Natural killer cell treated with Interleukin-12 subunit alpha and Interleukin-12 subunit beta and Interleukin-15 and Interleukin-18, amount 100 ng/mL, for 72 hours (primary cell): ENCODE measurements around the gene RNF41. TPM values are rescaled to one million over a fixed set of nuclear protein-coding genes. Genes with fewer than 3 reads are reported as not detected.
A peak's percentile ranks its signal among the peaks of the same experiment; 100 is the strongest.

Experiments used
- ATAC-seq, 2 donors: fragments of 150-1000 bp; cut with Tn5 transposase in 1 of 2; sonication (Bioruptor Pico), chemical (Tn5 transposase) in 1 of 2; 2 replicates each; pipeline ENCODE4 v1.10.0; 2021
- DNase-seq: peaks from one replicate; pipeline ENCODE4 v3.0.0; 2022; ENCODE audit warnings: low spot score
- H3K27ac Mint-ChIP-seq, 2 donors: 1 replicate in 1 of 2; 2 replicates in 1 of 2; pipeline ENCODE4 v1.8.0; 2022; ENCODE audit warnings: mixed read lengths in 2 of 2, mild to moderate bottlenecking in 1 of 2, moderate library complexity in 1 of 2
- H3K27me3 Mint-ChIP-seq, 2 donors: 1 replicate in 1 of 2; 2 replicates in 1 of 2; pipeline ENCODE4 v1.8.0; 2022; ENCODE audit warnings: mixed read lengths in 2 of 2
- H3K36me3 Mint-ChIP-seq: one replicate; pipeline ENCODE4 v1.8.0; 2022; ENCODE audit warnings: mixed read lengths
- H3K4me1 Mint-ChIP-seq, 2 donors: 1 replicate in 1 of 2; 2 replicates in 1 of 2; pipeline ENCODE4 v1.8.0; 2022; ENCODE audit warnings: low read depth in 2 of 2, mixed read lengths in 2 of 2, mild to moderate bottlenecking in 1 of 2
- H3K4me3 Mint-ChIP-seq: one replicate; pipeline ENCODE4 v1.8.0; 2022; ENCODE audit warnings: mixed read lengths
- H3K9me3 Mint-ChIP-seq: 2 replicates; pipeline ENCODE4 v1.8.0; 2022; ENCODE audit warnings: mixed read lengths
- total RNA-seq, 2 donors: library from RNA; stranded (reverse); gene quantifications; one replicate each; pipeline ENCODE4 v1.2.3, GENCODE V29; 2022

RNF41 gene
- total RNA-seq, 2 donors from 2014 or later, result 34.1 to 48.8 TPM

DNA sequence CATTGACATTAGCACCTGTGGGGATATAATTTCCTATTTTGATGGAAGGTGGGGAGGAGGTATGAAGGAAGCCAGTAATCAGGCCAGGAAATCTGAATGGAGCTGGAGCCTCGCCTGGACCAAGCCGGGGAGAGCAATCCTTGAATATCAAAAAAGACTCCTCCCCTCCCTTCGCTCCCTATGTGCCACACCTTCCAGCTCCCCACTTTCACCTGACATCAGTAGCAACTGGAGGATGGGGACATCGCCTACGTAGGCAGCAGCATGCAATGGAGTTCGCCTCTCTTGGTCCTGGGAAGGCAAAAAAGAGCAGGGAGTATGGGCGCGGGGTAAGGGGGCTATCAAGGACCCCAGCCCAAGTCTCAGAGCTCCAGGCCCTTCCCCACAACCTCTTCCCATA lies 35.3 kb upstream of the RNF41 start:
- DNase-seq (no peak), ATAC-seq (no peak)
- H3K9me3 Mint-ChIP-seq, result no peaks in the 10 kb centered on the region
- H3K36me3 Mint-ChIP-seq, result peaks cover 14% of the 10 kb centered on the region
- H3K4me3 Mint-ChIP-seq, result peak overlapping the region; percentile 80
- H3K4me1 Mint-ChIP-seq, result peaks cover 15 to 17% of the 10 kb centered on the region in 2 donors
- no peaks in the 10 kb centered on the region for H3K27me3 Mint-ChIP-seq
- H3K27ac Mint-ChIP-seq, result peak overlapping the region; percentile 16 to 65

DNA sequence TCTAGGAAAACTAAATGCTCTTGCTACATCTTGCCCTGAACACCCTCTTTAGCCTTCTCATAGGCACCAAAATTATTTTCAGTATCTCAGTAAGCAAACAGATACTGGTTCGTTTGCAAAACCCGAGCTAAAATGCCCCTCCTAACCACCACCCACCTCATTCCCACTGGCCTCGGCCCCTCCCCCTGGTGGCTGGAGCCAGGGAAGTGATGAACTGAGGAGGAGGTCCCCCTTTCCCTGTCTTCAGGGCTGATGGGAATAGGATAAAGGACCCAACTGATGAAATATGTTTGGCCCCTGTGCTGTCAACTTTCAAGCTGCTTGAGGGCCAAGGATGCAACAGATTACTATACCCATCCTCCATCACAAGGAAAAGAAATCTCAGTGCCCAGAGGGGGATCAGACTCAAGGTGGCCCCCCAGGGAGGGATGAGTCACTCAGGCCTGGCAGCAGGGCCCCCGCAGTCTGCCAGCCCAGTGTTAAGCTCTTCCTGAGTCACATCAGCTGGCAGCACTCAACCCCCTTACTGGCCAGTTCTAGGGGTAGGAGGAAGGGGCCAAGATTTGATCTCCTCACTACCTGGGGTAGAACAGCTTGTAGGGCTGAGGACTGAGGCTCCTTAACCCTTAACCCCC lies 34.7 kb upstream of the RNF41 start:
- H3K36me3 Mint-ChIP-seq, result peaks cover 14% of the 10 kb centered on the region

DNA sequence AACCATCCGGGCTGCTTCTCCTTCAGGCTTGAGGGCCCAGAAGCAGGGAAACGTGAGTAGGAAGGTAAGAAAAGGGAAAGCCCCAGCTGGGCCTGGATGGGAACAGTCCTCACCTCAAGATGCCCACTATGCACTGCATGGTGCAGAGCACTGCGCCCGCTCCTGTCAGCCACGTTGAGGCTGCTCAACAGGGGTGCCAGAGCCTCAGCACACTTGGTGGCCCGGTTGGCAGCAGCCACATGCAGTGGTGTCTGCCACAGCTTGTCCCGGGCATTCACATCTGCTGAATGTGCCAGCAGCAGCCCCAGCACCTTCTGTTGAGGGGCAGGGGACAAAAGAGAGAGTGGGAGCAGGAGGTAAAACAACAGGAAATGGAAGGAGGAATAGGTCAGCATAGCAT lies 33.9 kb upstream of the RNF41 start:
- H3K27ac Mint-ChIP-seq, result peak overlapping the region in 1 of 2 donors; percentile 16
- H3K36me3 Mint-ChIP-seq, result peaks cover 14% of the 10 kb centered on the region
- H3K27me3 Mint-ChIP-seq, result no peaks in the 10 kb centered on the region
- DNase-seq, result no peak
- H3K9me3 Mint-ChIP-seq, result no peaks in the 10 kb centered on the region
- no peak overlapping the region for H3K4me3 Mint-ChIP-seq
- no peak for ATAC-seq
- peaks cover 15 to 17% of the 10 kb centered on the region in 2 donors for H3K4me1 Mint-ChIP-seq

More for the DNA sequence above, 34.7 kb upstream of the RNF41 start:
- H3K27me3 Mint-ChIP-seq, result no peaks in the 10 kb centered on the region
- ATAC-seq (no peak), DNase-seq (no peak)
- H3K4me3 Mint-ChIP-seq, result peak overlapping the region; percentile 80
- H3K9me3 Mint-ChIP-seq, result no peaks in the 10 kb centered on the region
- peak overlapping the region; percentile 16 to 65 for H3K27ac Mint-ChIP-seq
- H3K4me1 Mint-ChIP-seq, result peaks cover 15 to 17% of the 10 kb centered on the region in 2 donors

DNA sequence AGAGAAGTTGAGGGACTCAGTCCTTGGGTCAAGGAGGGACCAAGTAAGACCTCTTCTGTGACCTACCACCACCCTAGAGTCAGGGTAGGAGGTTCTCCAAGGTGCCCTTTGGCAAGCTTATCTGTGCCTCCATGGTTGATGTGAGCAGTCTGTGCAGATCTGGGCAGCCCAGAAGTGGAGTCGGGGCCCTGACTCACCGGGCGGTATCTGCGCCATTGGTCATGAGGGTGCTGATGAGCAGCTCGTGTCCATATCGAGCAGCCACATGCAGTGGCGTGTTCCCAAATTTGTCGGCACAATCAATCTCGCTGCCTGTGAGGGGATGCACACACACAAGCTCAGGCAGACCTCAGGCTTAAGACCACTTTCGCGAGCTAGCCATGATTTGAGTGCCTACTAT lies 31.4 kb upstream of the RNF41 start:
- H3K27me3 Mint-ChIP-seq, result no peaks in the 10 kb centered on the region
- no peak overlapping the region for H3K4me3 Mint-ChIP-seq
- no peaks in the 10 kb centered on the region for H3K9me3 Mint-ChIP-seq
- peaks cover 14% of the 10 kb centered on the region for H3K36me3 Mint-ChIP-seq
- no peak for DNase-seq
- H3K27ac Mint-ChIP-seq, result no peak overlapping the region
- H3K4me1 Mint-ChIP-seq, result peaks cover 7 to 11% of the 10 kb centered on the region in 2 donors
- no peak for ATAC-seq

DNA sequence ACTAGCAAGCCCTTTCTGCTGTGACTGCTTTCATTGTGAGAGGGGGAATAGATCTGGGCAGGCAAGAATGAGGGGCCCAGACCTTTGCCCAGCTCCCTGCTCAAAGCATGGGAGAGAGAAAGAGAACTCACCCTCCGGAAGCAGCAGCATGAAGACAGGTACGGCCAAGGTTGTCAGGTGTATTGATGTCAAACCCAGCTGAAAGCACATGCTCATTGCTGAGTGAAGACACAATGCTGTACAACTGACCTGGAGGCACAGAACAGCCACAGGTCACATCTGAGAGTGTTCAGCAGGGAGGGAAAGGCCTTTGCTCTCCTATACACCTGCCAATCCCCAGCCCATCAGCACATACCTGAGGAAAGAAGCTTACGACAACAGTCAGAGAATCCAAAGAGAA lies 30.9 kb upstream of the RNF41 start:
- Mint-ChIP-seq H3K4me3 (no peak overlapping the region), H3K36me3 (peaks cover 14% of the 10 kb centered on the region), H3K9me3 (no peaks in the 10 kb centered on the region), H3K4me1 (peaks cover 7 to 11% of the 10 kb centered on the region in 2 donors), H3K27me3 (no peaks in the 10 kb centered on the region), H3K27ac (no peak overlapping the region)
- no peak for ATAC-seq
- no peak for DNase-seq

DNA sequence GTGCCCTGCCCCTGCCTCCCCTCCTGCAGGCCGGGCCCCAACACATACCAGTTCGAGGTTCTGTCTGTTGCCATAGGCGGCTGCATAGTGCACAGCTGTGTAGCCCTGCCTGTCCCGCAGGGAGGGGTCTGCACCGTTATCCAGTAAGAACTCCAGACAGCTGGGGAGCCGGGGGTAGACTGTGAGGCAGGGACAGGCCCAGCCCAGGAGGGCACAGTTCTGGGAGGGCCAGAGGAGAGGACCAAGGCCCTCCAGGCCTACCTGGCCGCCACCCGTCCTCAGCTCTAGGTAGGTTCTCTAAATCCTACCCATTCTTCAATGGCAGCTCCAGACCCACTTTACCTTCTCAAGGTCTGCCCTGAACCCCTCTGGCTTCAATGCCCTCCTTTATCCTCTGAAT lies 27.0 kb upstream of the RNF41 start:
- H3K9me3 Mint-ChIP-seq, result no peaks in the 10 kb centered on the region
- no peak overlapping the region for H3K4me3 Mint-ChIP-seq
- H3K36me3 Mint-ChIP-seq, result peaks cover 6% of the 10 kb centered on the region
- H3K27ac Mint-ChIP-seq, result no peak overlapping the region
- DNase-seq, result no peak
- H3K4me1 Mint-ChIP-seq, result peaks cover 0 to 3% of the 10 kb centered on the region in 2 donors
- ATAC-seq, result no peak
- no peaks in the 10 kb centered on the region for H3K27me3 Mint-ChIP-seq

DNA sequence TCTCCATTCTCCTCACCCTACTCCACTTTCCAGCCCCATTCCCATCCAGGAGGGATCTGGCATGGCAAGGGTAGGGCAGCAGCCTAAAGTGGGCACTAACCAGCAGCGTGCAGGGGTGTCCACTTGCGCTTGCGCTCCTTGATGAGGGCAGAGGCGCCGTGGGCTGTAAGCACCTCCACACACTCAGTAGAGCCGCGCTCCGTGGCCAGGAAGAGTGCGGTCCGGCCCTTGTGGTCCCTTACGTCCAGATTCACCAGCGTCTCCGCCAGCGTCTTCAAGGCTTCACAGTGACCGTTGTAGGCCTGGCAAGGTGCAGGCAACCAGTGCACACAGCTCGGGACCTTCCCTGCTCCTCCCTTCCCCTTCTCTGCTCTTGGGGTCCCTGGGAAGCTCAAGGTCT lies 26.2 kb upstream of the RNF41 start:
- DNase-seq, result no peak
- no peaks in the 10 kb centered on the region for H3K27me3 Mint-ChIP-seq
- H3K9me3 Mint-ChIP-seq, result no peaks in the 10 kb centered on the region
- no peak overlapping the region for H3K4me3 Mint-ChIP-seq
- peaks cover 0 to 3% of the 10 kb centered on the region in 2 donors for H3K4me1 Mint-ChIP-seq
- ATAC-seq, result peak in 1 of 2 donors; percentile 26
- no peak overlapping the region for H3K27ac Mint-ChIP-seq
- H3K36me3 Mint-ChIP-seq, result peaks cover 6% of the 10 kb centered on the region

DNA sequence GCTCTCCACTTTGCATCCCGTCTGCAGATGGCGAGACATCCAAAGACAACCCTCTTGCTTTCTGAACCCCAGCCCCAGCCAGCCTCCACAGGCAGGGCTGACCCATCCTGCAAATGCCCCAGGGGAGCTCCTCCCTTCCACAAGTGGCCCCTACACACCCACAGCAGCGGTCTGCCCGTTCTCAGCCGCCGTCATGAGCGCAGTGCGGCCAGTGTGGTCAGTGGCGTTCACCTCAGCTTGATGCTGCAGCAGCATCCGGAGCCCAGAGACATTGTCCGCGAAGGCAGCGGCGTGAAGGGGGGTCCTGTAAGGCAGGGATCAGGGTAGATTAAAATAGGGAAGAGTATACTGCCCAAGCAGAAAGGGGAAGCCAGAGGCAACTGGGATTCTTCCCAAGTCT lies 22.8 kb upstream of the RNF41 start:
- no peak overlapping the region for H3K27ac Mint-ChIP-seq
- H3K4me1 Mint-ChIP-seq, result peaks cover 0 to 8% of the 10 kb centered on the region in 2 donors
- DNase-seq (no peak), ATAC-seq (no peak)
- no peaks in the 10 kb centered on the region for H3K27me3 Mint-ChIP-seq
- no peaks in the 10 kb centered on the region for H3K9me3 Mint-ChIP-seq
- peaks cover 6% of the 10 kb centered on the region for H3K36me3 Mint-ChIP-seq
- H3K4me3 Mint-ChIP-seq, result no peak overlapping the region

DNA sequence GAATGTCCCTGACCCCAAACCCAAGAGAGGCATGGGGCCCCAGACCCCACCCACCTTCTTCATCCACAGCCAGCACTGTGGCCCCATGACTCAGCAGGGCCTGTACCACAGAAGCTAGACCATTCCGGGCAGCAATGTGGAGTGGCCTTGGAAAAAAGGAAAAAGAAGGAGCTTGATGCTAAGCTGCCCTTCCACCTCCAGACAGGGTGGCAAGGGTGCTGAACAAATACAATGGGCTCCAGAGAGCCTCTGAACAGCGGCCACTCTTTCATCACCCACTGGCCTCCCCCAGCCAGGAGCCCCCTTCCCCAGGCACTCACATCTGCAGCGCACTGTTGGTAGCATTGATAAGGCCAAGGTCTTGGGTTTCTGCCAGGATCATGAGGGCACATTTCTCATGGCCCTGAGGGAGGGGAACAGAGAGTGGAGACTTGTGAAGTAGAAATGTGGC lies 22.0 kb upstream of the RNF41 start:
- Mint-ChIP-seq H3K36me3 (peaks cover 6% of the 10 kb centered on the region), H3K9me3 (no peaks in the 10 kb centered on the region), H3K27me3 (no peaks in the 10 kb centered on the region), H3K4me1 (peaks cover 0 to 8% of the 10 kb centered on the region in 2 donors), H3K4me3 (no peak overlapping the region), H3K27ac (no peak overlapping the region)
- no peak for ATAC-seq
- no peak for DNase-seq

DNA sequence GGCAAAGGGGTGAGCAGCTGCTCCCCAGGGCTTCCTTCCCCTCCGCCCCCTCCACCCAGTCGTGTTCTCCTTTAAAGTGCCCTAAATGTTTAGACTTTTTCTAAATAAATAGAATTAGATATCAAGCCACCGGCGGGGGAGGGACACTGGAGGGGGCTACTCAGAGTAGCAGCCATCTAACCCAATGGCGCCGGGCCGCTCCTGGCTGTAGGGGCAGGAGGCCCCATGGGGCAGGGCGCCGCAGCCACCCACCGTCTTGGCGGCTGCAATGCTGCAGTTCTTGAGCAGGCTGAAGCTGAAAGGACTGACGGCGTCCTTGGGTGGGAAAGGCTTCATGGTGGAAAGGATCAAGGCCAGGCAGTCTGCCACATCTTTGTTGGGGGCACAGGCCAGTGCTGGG lies 21.3 kb upstream of the RNF41 start:
- H3K36me3 Mint-ChIP-seq, result peaks cover 6% of the 10 kb centered on the region
- no peaks in the 10 kb centered on the region for H3K9me3 Mint-ChIP-seq
- ATAC-seq (no peak), DNase-seq (no peak)
- no peaks in the 10 kb centered on the region for H3K27me3 Mint-ChIP-seq
- no peak overlapping the region for H3K4me3 Mint-ChIP-seq
- H3K4me1 Mint-ChIP-seq, result peaks cover 0 to 8% of the 10 kb centered on the region in 2 donors
- H3K27ac Mint-ChIP-seq, result no peak overlapping the region

DNA sequence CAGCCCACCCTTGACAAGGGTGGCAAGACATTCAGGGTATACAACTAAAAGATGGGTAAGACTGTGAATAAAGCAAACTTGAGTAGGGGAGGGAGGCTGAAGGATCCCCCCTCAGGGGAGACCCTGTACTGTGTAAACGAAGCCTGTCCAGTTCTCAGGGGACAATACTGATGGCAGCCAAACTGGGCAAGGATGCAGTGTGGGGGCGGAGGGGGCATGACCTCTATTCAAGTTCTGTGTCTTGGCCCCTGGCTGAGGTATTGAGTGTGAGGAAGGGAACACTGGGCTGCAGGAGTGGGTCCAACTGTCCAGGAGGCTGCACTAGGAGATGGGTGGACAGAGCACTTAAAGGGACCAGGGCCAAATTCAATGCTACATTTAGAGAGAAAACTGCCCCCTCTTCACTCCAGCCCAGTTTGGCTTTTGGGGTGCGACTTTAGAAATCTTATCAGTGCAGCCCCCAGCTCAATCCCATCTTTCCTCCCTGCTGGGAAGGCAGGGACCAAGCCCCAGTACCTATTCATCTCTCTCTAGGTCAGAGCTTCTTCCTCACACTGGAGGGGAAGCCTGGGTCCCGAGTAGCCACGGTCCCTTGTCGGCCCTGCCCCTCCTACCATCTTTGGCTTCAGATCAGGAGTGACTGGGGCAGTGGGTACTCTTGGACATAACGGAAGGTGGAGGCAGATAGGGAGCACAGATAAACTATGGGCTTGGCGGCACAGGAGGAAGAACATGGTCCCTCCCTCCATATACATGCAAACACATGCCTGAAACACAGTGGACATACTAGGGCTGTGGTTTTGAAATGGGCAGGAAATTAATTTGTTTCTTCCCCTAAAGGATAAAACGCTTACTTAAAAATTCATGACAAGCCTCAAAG lies 19.9 kb upstream of the RNF41 start:
- no peak overlapping the region for H3K27ac Mint-ChIP-seq

DNA sequence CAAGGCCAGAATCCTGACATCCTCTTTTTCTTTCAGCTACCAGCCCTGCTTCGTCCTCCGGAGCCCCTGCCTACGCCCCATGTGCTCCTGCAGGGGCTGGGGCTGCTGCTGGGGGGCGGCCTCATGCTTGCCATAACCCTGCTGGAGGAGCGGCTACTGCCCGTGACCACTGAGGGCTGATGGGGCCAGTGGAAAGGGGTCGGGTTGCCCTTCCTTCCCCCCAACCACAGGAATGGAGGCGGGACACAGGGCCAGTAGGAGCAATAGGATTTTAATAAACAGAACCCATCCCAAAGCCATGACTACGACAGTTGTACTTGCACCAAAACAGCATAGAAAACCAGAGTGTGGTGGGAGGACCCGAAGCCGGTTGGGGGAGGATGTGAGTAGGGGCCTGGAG lies 15.8 kb upstream of the RNF41 start:
- ATAC-seq, result no peak
- Mint-ChIP-seq H3K27me3 (no peaks in the 10 kb centered on the region), H3K36me3 (no peaks in the 10 kb centered on the region), H3K4me3 (no peak overlapping the region), H3K9me3 (no peaks in the 10 kb centered on the region), H3K4me1 (peaks cover 0 to 4% of the 10 kb centered on the region in 2 donors), H3K27ac (no peak overlapping the region)
- DNase-seq, result no peak

More for the DNA sequence above, 19.9 kb upstream of the RNF41 start:
- no peaks in the 10 kb centered on the region for H3K27me3 Mint-ChIP-seq
- H3K9me3 Mint-ChIP-seq, result no peaks in the 10 kb centered on the region
- H3K36me3 Mint-ChIP-seq, result peaks cover 6% of the 10 kb centered on the region
- H3K4me3 Mint-ChIP-seq, result no peak overlapping the region
- ATAC-seq (no peak), DNase-seq (no peak)
- H3K4me1 Mint-ChIP-seq, result peaks cover 0 to 4% of the 10 kb centered on the region in 2 donors

DNA sequence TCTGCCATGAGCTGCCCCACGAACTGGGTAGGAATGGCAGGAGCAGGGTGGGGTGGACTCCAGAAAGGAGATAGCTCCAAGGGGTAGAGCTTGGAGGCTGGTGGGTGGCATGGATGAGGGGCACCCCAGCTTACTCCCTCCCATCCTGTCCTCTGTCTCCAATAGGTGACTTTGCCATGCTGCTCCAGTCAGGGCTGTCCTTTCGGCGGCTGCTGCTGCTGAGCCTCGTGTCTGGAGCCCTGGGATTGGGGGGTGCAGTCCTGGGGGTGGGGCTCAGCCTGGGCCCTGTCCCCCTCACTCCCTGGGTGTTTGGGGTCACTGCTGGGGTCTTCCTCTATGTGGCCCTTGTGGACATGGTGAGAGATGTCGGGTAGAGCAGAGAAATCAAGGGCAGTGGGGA lies 15.3 kb upstream of the RNF41 start:
- Mint-ChIP-seq H3K36me3 (no peaks in the 10 kb centered on the region), H3K27me3 (no peaks in the 10 kb centered on the region), H3K4me3 (no peak overlapping the region), H3K27ac (no peak overlapping the region), H3K4me1 (peaks cover 0 to 2% of the 10 kb centered on the region in 2 donors), H3K9me3 (no peaks in the 10 kb centered on the region)
- ATAC-seq (peak in 1 of 2 donors; percentile 3), DNase-seq (no peak)

DNA sequence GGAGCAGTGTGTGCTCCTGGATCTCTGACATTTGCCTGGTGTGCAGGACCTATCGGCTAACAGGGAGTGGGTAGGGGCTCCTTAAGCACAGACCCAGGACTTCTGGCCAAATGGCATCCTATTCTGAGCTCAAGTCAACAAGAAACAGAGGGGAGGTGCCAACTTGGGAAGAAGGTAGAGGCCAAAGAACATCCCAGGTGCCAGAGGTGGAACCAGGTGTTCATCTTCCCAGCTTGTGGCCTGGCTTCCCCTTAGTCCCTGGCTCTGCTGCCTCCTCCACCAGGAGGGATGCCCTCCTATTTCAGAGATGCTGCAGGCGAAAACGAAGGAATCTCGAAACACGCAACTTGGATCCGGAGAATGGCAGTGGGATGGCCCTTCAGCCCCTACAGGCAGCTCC lies 14.4 kb upstream of the RNF41 start:
- no peaks in the 10 kb centered on the region for H3K9me3 Mint-ChIP-seq
- ATAC-seq, result no peak
- H3K4me3 Mint-ChIP-seq, result no peak overlapping the region
- no peak for DNase-seq
- H3K27ac Mint-ChIP-seq, result no peak overlapping the region
- H3K27me3 Mint-ChIP-seq, result no peaks in the 10 kb centered on the region
- H3K36me3 Mint-ChIP-seq, result no peaks in the 10 kb centered on the region
- H3K4me1 Mint-ChIP-seq, result no peaks in the 10 kb centered on the region
